B cell (primary cell): ENCODE data around the gene CAVIN1. TPM values are rescaled to one million over a fixed set of nuclear protein-coding genes. Genes with fewer than 3 reads are reported as not detected.
"Not testable (repeated sequence)": the region's sequence is repeated elsewhere in the genome, so short reads cannot be mapped to it uniquely, and the experiment has no call there.

ENCODE experiments used
- ATAC-seq: fragments of 200-7000 bp; cut with Tn5 transposase; one replicate; pipeline ENCODE4 v1.10.0; 2021; ENCODE audit warnings: low read depth, mild to moderate bottlenecking, moderate number of reproducible peaks, moderate library complexity
- CTCF ChIA-PET: fragments of 350-600 bp; sonication (Branson Sonifier 250); formaldehyde crosslinking; loops from one replicate; lab custom pipeline; 2021; ENCODE audit warnings: antibody characterized with exemption, inconsistent platforms; lab: Charles Lee
- POLR2A ChIA-PET: fragments of 350-600 bp; sonication (Branson Sonifier 250); formaldehyde crosslinking; loops from one replicate; lab custom pipeline; 2021; ENCODE audit warnings: antibody characterized with exemption; lab: Charles Lee
- DNase-seq: peaks from one replicate; pipeline ENCODE4 v3.0.0; 2013
- H2AFZ ChIP-seq: 2 replicates; pipeline ENCODE4 v1.6.1; 2012; ENCODE audit warnings: mild to moderate bottlenecking, low read depth, low read length; ENCODE audit not compliant: insufficient read depth, poor library complexity, severe bottlenecking
- H3K27ac ChIP-seq, 2 donors: 1 replicate in 1 of 2; 2 replicates in 1 of 2; pipeline ENCODE4 v1.5.1; 2012 to 2013; ENCODE audit warnings: low read length in 2 of 2, mild to moderate bottlenecking in 2 of 2, moderate library complexity in 1 of 2
- H3K27me3 ChIP-seq, 4 experiments: fragments of 200-600 bp in 1 of 4; sonication (generic) in 1 of 4; replicated peaks in 1 of 4; 1 replicate in 2 of 4; 2 replicates in 2 of 4; pipeline versions ENCODE4 v1.6.1 to v1.7.0; 2013 to 2016; ENCODE audit warnings: low read length in 3 of 4, mild to moderate bottlenecking in 2 of 4, mixed read lengths in 1 of 4, moderate library complexity in 1 of 4; ENCODE audit not compliant: insufficient read depth in 4 of 4, control insufficient read depth in 3 of 4; ENCODE audit errors: control extremely low read depth in 1 of 4
- H3K36me3 ChIP-seq, 2 experiments: replicated peaks in 1 of 2; 1 replicate in 1 of 2; 2 replicates in 1 of 2; pipeline versions ENCODE4 v1.6.1 to v1.7.1; 2013; ENCODE audit warnings: low read length in 1 of 2; ENCODE audit not compliant: insufficient read depth in 2 of 2, control insufficient read depth in 1 of 2; ENCODE audit errors: control extremely low read depth in 1 of 2, extremely low read depth in 1 of 2
- H3K4me1 ChIP-seq, 2 donors: fragments of 200-600 bp in 1 of 2; sonication (generic) in 1 of 2; 1 replicate in 1 of 2; 2 replicates in 1 of 2; pipeline versions ENCODE4 v1.5.1 to v1.6.1; 2013 to 2017; ENCODE audit warnings: low read length in 2 of 2; ENCODE audit not compliant: control insufficient read depth in 2 of 2, insufficient read depth in 2 of 2
- H3K4me2 ChIP-seq: replicated peaks from 2 replicates; pipeline ENCODE3; 2012; ENCODE audit warnings: mild to moderate bottlenecking, low read depth, low read length; ENCODE audit not compliant: poor library complexity, severe bottlenecking
- H3K4me3 ChIP-seq, 5 experiments: fragments of 200-600 bp in 1 of 5; sonication (generic) in 1 of 5; 1 replicate in 3 of 5; 2 replicates in 2 of 5; pipeline versions ENCODE4 v1.5.1 to v1.7.0; 2011 to 2016; ENCODE audit warnings: low read length in 4 of 5, mild to moderate bottlenecking in 4 of 5, low read depth in 2 of 5, control low read depth in 1 of 5, moderate library complexity in 1 of 5; ENCODE audit not compliant: insufficient read depth in 1 of 5; ENCODE audit errors: control extremely low read depth in 1 of 5, extremely low read depth in 1 of 5
- H3K79me2 ChIP-seq: fragments of 200-600 bp; sonication (generic); one replicate; pipeline ENCODE4 v1.6.0; 2016; ENCODE audit warnings: low read length; ENCODE audit not compliant: control insufficient read depth, insufficient read depth
- H3K9ac ChIP-seq: fragments of 200-600 bp; sonication (generic); 2 replicates; pipeline ENCODE4 v1.6.1; 2017; ENCODE audit warnings: mild to moderate bottlenecking, low read length, moderate library complexity
- H3K9me3 ChIP-seq, 3 donors: one replicate each; pipeline versions ENCODE4 v1.6.1 to v1.7.1; 2013; ENCODE audit warnings: low read length in 2 of 3; ENCODE audit not compliant: control insufficient read depth in 2 of 3, insufficient read depth in 1 of 3; ENCODE audit errors: control extremely low read depth in 1 of 3
- H4K20me1 ChIP-seq: 2 replicates; pipeline ENCODE4 v1.6.0; 2012; ENCODE audit warnings: mild to moderate bottlenecking, low read length; ENCODE audit not compliant: insufficient read depth, control insufficient read depth, poor library complexity, severe bottlenecking
- H3K27ac Mint-ChIP-seq: one replicate; pipeline ENCODE4 v1.8.0; 2021; ENCODE audit warnings: mixed read lengths
- H3K27me3 Mint-ChIP-seq: one replicate; pipeline ENCODE4 v1.8.0; 2021; ENCODE audit warnings: mixed read lengths
- H3K4me1 Mint-ChIP-seq: one replicate; pipeline ENCODE4 v1.8.0; 2021; ENCODE audit warnings: mixed read lengths
- H3K4me3 Mint-ChIP-seq: one replicate; pipeline ENCODE4 v1.8.0; 2021; ENCODE audit warnings: mixed read lengths
- H3K9me3 Mint-ChIP-seq: one replicate; pipeline ENCODE4 v1.8.0; 2022; ENCODE audit warnings: mixed read lengths; ENCODE audit not compliant: insufficient read depth
- CTCF ChIP-seq: fragments of 200-600 bp; IDR thresholded peaks from one replicate; pipeline ENCODE4 v1.8.0; 2022; ENCODE audit warnings: antibody characterized with exemption, mild to moderate bottlenecking
- EZH2 ChIP-seq: IDR thresholded peaks from 2 replicates; pipeline ENCODE4 v1.6.1; 2012; ENCODE audit warnings: borderline replicate concordance, low read depth, mild to moderate bottlenecking, moderate library complexity, low read length; ENCODE audit not compliant: insufficient read depth, poor library complexity, severe bottlenecking
- WGBS: methylation state at CpG from one replicate; pipeline ENCODE4 v1.1.5; 2013; ENCODE audit warnings: missing lambda C conversion rate; ENCODE audit not compliant: insufficient coverage; 5-methylcytosine and 5-hydroxymethylcytosine counted together
- intact Hi-C: fragments of 100-400 bp; cut with micrococcal nuclease; formaldehyde crosslinking; loops from one replicate; pipeline ENCODE4 v1.10.0; 2022
- polyA plus RNA-seq: library from polyadenylated mRNA; depleted of rRNA; stranded (reverse); fragments of >200 nt; gene quantifications from 2 replicates; pipeline ENCODE4 v1.2.3, GENCODE V29; 2012
- total RNA-seq, 2 donors: library from RNA; stranded (reverse); fragments of 120-200 nt in 1 of 2; gene quantifications; 1 replicate in 1 of 2; 2 replicates in 1 of 2; pipeline versions ENCODE4 v1.2.3 to v1.2.4, GENCODE V29; 2013 to 2022

CAVIN1 gene
- total and polyA plus RNA-seq, 2 donors (not counting 1 experiment from before 2014, with no cell fraction given), result not detected

GRCh38 chr17:42449176-42449575 is 26.1 kb upstream of the CAVIN1 start:
- ATAC-seq, H3K9ac ChIP-seq, H3K27me3 Mint-ChIP-seq, H3K36me3 ChIP-seq, H3K4me3 Mint-ChIP-seq, H3K9me3 ChIP-seq, H3K79me2 ChIP-seq, H3K27ac Mint-ChIP-seq, H4K20me1 ChIP-seq, POLR2A ChIA-PET, CTCF ChIA-PET, H3K4me2 ChIP-seq, H3K27me3 ChIP-seq, intact Hi-C loops, DNase-seq, H3K27ac ChIP-seq, H3K4me3 ChIP-seq, H3K9me3 Mint-ChIP-seq, H2AFZ ChIP-seq: not testable (repeated sequence)
- WGBS, result 98% methylated on average over 11 of the region's 27 CpGs
- peaks cover 20 to 26% of the 10 kb centered on the region in 2 donors for H3K4me1 ChIP-seq
- H3K4me1 Mint-ChIP-seq, result peaks cover 21% of the 10 kb centered on the region

- no peak overlapping the region for H3K4me3 Mint-ChIP-seq
Measured at GRCh38 chr17:42442196-42442565, 19.1 kb upstream of the CAVIN1 start.

More at GRCh38 chr17:42442196-42442565, 19.1 kb upstream of the CAVIN1 start:
- TF ChIP-seq CTCF, result no peak
- no peak for TF ChIP-seq EZH2
- no peaks in the 10 kb centered on the region for H3K36me3 ChIP-seq
- no peaks in the 10 kb centered on the region for H3K79me2 ChIP-seq
- H2AFZ ChIP-seq, result no peak overlapping the region
- intact Hi-C loops, result no loop called here
- peaks cover 7 to 10% of the 10 kb centered on the region in 2 donors for H3K4me1 ChIP-seq
- H3K9ac ChIP-seq, result no peak overlapping the region
- peaks cover 20% of the 10 kb centered on the region for H3K4me1 Mint-ChIP-seq
- no peaks in the 10 kb centered on the region for H3K27me3 ChIP-seq
- DNase-seq (no peak), ATAC-seq (no peak)
- H3K27ac ChIP-seq, result no peak overlapping the region
- WGBS, result 80% methylated on average over 4 of the region's 5 CpGs
- H3K9me3 Mint-ChIP-seq, result no peaks in the 10 kb centered on the region
- H4K20me1 ChIP-seq, result no peaks in the 10 kb centered on the region
- H3K4me2 ChIP-seq, result no peak overlapping the region
- H3K4me3 ChIP-seq, result no peak overlapping the region
- H3K9me3 ChIP-seq, result no peaks in the 10 kb centered on the region
- POLR2A ChIA-PET, result no interaction called here
- no peaks in the 10 kb centered on the region for H3K27me3 Mint-ChIP-seq
- CTCF ChIA-PET, result interaction anchor here (0.6 to 2.4 kb wide), 5 partner anchors 9 to 16 kb away, joined by 3 to 10 read pairs (median 4); no protein-coding TSS in a partner anchor
- H3K27ac Mint-ChIP-seq, result no peak overlapping the region
